NCI-H82 treated with DMSO at 0.1 percent for 48 hours (cell line): ENCODE data around the gene SNX13.
A peak's percentile ranks its signal among the peaks of the same experiment; 100 is the strongest.

Experiments
- DNase-seq: peaks from one replicate; lab custom pipeline; 2025; ENCODE audit not compliant: unreplicated experiment; lab: John Stamatoyannopoulos, UW

Gene SNX13

GRCh38 chr7:17940302-17940883, at the start of gene SNX13:
Gene SNX13 (minus strand): TSS chr7:17940494. CDS start chr7:17940295, 199 bp downstream.
- DNase-seq: peak; percentile 61

DNA sequence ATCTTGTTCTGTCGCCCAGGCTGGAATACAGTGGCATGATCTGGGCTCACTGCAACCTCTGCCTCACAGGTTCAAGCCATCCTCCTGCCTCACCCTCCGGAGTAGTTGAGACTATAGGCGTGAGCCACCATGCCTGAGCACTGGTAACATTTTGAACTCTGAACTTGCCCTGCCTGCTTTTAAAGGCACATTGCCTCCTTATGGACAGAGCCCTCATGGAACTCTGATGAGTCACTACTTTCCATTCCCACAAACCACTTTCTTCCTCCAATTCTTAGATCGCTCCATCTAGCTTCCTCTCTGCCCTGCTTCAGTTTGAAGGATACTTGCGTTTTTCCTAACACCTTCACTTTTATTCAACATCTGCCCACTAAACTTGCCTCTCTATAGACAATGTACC, 49.3 kb upstream of the SNX13 start:
- DNase-seq: no peak

GRCh38 chr7:17988858-17989257, 48.6 kb upstream of the SNX13 start:
- no peak for DNase-seq

DNA sequence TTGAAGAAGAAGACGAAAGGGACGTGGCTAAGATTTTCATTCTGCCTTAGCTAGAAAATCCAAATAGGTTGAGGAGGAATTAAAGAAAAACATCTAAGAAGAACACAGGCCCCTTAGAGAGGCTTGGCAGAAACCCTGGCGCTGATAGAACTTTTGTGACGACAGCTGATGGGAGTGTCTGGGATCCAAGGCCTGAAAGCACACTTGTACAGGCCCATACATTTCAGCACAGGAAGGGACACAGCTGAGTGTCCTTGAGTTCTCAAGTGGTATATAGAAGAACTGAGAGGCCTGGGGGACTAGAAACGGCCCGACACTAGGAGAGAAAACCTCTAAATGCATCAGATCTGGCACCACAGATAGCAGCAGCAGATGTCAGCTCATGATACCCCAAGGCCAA, 47.8 kb upstream of the SNX13 start:
- DNase-seq: no peak

- DNase-seq: no peak
Measured at GRCh38 chr7:17986851-17987250, 46.6 kb upstream of the SNX13 start.

- DNase-seq: no peak
Measured at GRCh38 chr7:17985473-17986239, 45.4 kb upstream of the SNX13 start.

DNA sequence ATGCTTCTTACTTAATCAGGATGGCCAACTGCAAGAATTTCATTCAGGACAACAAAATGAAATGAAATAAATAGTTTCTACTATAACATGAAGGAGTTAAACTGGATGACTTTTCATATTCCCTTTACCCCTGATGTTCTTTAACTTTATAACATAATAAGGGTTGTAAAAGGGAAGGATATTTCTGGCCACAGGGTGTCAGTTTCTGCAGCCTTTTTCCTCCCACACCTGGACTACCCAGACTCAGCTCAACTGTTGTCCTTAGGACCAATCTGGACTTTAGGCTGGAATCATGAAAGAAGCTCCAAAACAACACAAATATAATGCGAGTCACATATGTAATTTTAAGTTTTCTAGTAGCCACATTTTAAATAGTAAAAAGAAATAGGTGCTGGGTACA, 44.0 kb upstream of the SNX13 start:
- no peak for DNase-seq

- no peak for DNase-seq
Measured at GRCh38 chr7:17983221-17984062, 43.1 kb upstream of the SNX13 start.

DNA sequence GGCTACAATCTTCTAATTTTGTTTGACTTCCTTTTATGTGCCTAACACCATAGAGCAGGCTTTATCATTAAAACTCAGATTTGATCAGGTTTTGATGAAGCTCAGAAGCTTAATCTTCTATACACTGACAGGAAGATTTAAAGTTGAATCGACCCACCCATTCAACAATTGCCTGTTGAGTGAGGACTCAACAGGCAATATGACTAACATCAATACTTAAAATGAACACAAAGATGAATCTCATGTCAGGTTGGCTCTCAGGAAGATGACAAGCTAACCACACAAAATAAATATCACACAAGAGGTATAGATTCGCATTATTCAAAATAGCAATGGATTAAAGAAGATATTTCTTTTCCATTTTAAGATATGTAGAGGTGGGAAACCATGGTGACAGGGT, 36.7 kb upstream of the SNX13 start:
- DNase-seq: no peak

GRCh38 chr7:17971411-17971810, 31.1 kb upstream of the SNX13 start:
- no peak for DNase-seq

- DNase-seq: no peak
Measured at GRCh38 chr7:17968791-17969715, 28.8 kb upstream of the SNX13 start.

DNA sequence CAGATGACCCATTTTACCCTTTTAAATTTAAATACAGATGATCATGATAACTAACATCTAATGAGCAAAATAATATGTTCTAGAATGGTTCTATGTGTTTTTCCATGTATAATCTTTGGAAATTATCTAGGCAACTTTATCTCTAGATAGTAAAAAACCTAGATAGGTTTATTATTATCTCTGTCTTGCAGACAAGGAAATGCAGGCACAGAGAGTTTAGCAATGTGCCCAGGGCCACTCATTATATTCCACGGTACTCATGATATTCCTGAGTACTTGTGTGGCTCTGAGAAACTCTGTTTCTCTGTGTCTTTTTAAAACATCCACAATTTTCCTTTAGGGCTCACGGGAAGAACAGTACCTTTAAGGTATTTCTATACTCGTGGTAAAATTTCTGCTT, 26.4 kb upstream of the SNX13 start:
- no peak for DNase-seq

GRCh38 chr7:17965603-17966002, 25.3 kb upstream of the SNX13 start:
- no peak for DNase-seq

DNA sequence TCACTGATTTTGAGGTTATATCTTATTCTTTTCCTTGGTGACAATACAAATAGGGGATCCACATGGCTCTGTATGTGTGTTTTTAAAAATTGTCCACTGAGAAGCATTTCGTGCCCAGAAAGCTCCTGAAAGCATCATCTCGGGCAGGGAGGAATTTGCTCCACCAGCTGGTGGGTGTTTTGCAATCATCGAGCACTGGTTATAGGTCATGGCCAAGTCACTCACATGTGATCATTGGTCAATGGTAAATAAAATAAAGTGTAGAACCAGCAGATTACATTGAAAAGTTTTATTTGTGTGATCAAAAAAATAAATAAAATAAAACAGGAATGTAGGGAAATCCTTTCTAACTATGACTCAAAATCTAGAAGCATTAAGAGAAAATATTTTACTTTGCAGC, 23.0 kb upstream of the SNX13 start:
- no peak for DNase-seq

- DNase-seq: no peak
Measured at GRCh38 chr7:17962652-17963051, 22.4 kb upstream of the SNX13 start.

DNA sequence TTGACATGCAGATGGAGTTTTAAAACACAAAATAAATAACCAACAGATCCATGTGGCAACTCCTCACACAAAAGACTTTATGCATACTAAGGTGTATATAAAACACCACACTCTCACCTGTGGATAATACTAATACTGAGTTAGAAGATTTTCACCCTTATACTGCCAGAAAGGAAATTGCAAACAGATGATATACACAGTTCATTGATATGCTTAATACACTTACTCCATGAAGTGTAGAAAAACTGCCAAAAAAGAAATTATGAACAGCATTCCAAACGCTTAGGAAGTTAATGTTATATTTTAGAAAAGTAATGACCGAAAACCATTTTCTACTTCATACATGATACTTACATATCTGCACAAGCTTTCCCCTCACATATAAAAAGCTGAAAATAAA, 17.6 kb upstream of the SNX13 start:
- DNase-seq: no peak

- DNase-seq: no peak
Measured at GRCh38 chr7:17952387-17952786, 12.1 kb upstream of the SNX13 start.

- DNase-seq: no peak
Measured at GRCh38 chr7:17951742-17952254, 11.5 kb upstream of the SNX13 start.

DNA sequence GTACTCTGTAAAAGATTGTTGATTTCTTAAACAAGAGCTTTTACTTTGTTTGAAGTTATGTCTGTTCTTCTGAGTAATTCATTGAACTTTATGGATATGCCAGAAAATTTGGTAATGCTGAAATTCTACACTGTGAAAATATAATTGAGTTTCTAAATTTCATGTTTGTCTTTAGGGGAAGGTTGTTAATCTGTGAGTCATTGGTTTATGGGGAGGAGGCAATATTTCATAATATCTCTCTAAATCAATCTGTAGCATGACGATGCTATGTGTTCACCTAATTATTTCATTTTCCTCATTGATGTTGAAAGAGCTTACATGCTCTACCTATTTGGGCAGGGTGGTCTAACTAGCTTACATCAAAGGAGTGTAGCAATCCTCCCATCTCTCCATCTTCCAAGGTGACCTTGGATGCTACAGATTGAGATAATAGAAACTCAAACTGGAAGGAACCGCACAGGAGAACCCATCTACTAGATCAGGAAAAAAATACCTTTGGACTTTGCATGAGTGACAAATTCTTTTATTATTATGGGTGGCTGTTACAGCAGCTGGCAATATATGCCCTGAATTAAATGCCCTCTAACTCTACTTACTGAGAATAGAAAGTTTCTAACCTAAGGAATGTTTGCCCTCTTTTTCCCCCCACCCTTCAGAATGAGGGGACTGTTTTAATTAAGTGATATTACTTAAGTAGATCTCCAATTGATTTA, 8.4 kb upstream of the SNX13 start:
- no peak for DNase-seq

- no peak for DNase-seq
Measured at GRCh38 chr7:17947620-17948019, 7.3 kb upstream of the SNX13 start.
